ENCODE results near the gene SCMH1.

DNA sequence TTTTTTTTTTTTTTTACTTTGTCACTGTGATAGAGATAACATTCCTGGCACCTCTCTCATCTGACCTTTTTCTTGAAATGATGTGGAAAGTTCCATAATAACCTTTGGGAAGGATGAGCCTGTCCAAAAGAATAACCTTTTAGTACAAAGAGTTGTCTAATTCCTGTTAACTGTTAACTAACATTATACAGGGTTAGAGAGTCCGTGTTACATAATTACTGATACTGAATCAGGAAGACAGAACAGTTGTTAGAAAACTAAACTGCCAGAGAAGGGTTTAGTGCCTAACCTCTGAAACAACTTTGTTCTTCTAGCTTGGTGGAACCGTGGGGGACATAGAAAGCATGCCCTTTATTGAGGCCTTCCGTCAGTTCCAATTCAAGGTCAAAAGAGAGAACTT is 253.8 kb downstream of the SCMH1 start:
- TF ChIP-seq, protein P1, sequence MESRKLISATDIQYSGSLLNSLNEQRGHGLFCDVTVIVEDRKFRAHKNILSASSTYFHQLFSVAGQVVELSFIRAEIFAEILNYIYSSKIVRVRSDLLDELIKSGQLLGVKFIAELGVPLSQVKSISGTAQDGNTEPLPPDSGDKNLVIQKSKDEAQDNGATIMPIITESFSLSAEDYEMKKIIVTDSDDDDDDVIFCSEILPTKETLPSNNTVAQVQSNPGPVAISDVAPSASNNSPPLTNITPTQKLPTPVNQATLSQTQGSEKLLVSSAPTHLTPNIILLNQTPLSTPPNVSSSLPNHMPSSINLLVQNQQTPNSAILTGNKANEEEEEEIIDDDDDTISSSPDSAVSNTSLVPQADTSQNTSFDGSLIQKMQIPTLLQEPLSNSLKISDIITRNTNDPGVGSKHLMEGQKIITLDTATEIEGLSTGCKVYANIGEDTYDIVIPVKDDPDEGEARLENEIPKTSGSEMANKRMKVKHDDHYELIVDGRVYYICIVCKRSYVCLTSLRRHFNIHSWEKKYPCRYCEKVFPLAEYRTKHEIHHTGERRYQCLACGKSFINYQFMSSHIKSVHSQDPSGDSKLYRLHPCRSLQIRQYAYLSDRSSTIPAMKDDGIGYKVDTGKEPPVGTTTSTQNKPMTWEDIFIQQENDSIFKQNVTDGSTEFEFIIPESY (IDR thresholded peaks at IDR 0.05; ENCODE audit: borderline replicate concordance, low read depth), result no peak
- TF ChIP-seq, protein P2, sequence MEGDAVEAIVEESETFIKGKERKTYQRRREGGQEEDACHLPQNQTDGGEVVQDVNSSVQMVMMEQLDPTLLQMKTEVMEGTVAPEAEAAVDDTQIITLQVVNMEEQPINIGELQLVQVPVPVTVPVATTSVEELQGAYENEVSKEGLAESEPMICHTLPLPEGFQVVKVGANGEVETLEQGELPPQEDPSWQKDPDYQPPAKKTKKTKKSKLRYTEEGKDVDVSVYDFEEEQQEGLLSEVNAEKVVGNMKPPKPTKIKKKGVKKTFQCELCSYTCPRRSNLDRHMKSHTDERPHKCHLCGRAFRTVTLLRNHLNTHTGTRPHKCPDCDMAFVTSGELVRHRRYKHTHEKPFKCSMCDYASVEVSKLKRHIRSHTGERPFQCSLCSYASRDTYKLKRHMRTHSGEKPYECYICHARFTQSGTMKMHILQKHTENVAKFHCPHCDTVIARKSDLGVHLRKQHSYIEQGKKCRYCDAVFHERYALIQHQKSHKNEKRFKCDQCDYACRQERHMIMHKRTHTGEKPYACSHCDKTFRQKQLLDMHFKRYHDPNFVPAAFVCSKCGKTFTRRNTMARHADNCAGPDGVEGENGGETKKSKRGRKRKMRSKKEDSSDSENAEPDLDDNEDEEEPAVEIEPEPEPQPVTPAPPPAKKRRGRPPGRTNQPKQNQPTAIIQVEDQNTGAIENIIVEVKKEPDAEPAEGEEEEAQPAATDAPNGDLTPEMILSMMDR (IDR thresholded peaks at IDR 0.05), result no peak
- TF ChIP-seq GATA2 (CRISPR knock-in tag; IDR thresholded peaks at IDR 0.05), result no peak
- TF ChIP-seq EZH2phosphoT487 (IDR thresholded peaks at IDR 0.05; ENCODE audit: borderline replicate concordance, low read depth), result no peak
- no peak for TF ChIP-seq MEF2A (IDR thresholded peaks at IDR 0.05; ENCODE audit: borderline replicate concordance, low read depth)
- no peak for TF ChIP-seq FOXJ3 (CRISPR knock-in tag; IDR thresholded peaks at IDR 0.05)
- TF ChIP-seq, protein P3, sequence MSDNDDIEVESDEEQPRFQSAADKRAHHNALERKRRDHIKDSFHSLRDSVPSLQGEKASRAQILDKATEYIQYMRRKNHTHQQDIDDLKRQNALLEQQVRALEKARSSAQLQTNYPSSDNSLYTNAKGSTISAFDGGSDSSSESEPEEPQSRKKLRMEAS (IDR thresholded peaks at IDR 0.05; ENCODE audit: low read depth), result no peak
- TF ChIP-seq, protein P4, sequence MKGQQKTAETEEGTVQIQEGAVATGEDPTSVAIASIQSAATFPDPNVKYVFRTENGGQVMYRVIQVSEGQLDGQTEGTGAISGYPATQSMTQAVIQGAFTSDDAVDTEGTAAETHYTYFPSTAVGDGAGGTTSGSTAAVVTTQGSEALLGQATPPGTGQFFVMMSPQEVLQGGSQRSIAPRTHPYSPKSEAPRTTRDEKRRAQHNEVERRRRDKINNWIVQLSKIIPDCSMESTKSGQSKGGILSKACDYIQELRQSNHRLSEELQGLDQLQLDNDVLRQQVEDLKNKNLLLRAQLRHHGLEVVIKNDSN (IDR thresholded peaks at IDR 0.05; ENCODE audit: borderline replicate concordance, low read depth), result no peak
- TF ChIP-seq, protein P5, sequence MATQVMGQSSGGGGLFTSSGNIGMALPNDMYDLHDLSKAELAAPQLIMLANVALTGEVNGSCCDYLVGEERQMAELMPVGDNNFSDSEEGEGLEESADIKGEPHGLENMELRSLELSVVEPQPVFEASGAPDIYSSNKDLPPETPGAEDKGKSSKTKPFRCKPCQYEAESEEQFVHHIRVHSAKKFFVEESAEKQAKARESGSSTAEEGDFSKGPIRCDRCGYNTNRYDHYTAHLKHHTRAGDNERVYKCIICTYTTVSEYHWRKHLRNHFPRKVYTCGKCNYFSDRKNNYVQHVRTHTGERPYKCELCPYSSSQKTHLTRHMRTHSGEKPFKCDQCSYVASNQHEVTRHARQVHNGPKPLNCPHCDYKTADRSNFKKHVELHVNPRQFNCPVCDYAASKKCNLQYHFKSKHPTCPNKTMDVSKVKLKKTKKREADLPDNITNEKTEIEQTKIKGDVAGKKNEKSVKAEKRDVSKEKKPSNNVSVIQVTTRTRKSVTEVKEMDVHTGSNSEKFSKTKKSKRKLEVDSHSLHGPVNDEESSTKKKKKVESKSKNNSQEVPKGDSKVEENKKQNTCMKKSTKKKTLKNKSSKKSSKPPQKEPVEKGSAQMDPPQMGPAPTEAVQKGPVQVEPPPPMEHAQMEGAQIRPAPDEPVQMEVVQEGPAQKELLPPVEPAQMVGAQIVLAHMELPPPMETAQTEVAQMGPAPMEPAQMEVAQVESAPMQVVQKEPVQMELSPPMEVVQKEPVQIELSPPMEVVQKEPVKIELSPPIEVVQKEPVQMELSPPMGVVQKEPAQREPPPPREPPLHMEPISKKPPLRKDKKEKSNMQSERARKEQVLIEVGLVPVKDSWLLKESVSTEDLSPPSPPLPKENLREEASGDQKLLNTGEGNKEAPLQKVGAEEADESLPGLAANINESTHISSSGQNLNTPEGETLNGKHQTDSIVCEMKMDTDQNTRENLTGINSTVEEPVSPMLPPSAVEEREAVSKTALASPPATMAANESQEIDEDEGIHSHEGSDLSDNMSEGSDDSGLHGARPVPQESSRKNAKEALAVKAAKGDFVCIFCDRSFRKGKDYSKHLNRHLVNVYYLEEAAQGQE (IDR thresholded peaks at IDR 0.05; ENCODE audit: low read depth, low read length), result no peak
- no peak for TF ChIP-seq CHD2 (IDR thresholded peaks at IDR 0.05; ENCODE audit: low read length, partially characterized antibody)
- no peak for TF ChIP-seq TEAD4 (IDR thresholded peaks at IDR 0.05; ENCODE audit: borderline replicate concordance, insufficient read depth)
- TF ChIP-seq POLR2AphosphoS5 (IDR thresholded peaks at IDR 0.05; ENCODE audit: low read depth, low read length), result no peak
- no peak for TF ChIP-seq RAD21 (IDR thresholded peaks at IDR 0.05; ENCODE audit: low read length)

All from SK-N-SH (cell line).